ENCODE measurements around the gene IFT43. TPM values are rescaled to one million over a fixed set of nuclear protein-coding genes. Genes with fewer than 3 reads are reported as not detected.

The IFT43 gene
- total and polyA plus RNA-seq, 10 of the 15 experiments (the other 5 are each of a cell fraction or from before 2014, with no cell fraction given), result 8.2 to 24.8 (median 14.0) TPM

GRCh38 chr14:75983019-75983358 lies 2.6 kb upstream of the IFT43 start:
- BruUV-seq (replicated peaks), result no TSS peak
- H2AFZ ChIP-seq (ENCODE audit: control insufficient read depth, low read depth, low read length), result peak overlapping the region; percentile 83
- DNase-seq (ENCODE audit: low read depth, low spot score) (no peak), ATAC-seq (peak; percentile 1; the same call in 2 of the 3 replicates), FAIRE-seq (no peak)
- peak overlapping the region; percentile 46; the same call in 1 of the 2 replicates for H3K4me3 ChIP-seq
- no peak overlapping the region for H3K9ac ChIP-seq (ENCODE audit: control insufficient read depth, insufficient read depth, low read length)
- peaks cover 1% of the 10 kb centered on the region; the same call in 1 of the 2 replicates for H3K79me2 ChIP-seq (ENCODE audit: control insufficient read depth, insufficient read depth, low read length)
- ChIA-PET SMC1A (ENCODE audit: uncharacterized antibody, unreplicated experiment) (interaction anchor here (0.6 to 13.7 kb wide), 17 partner anchors 10 to 326 kb away, joined by 3 to 190 read pairs (median 4); no protein-coding TSS in a partner anchor), RAD21 (ENCODE audit: unreplicated experiment) (interaction anchor here (0.6 to 11.1 kb wide), 19 partner anchors 9 to 406 kb away, joined by 3 to 179 read pairs (median 4); partner anchors contain the start of genes ERG28 and TTLL5), CTCF (interaction anchor here (0.6 to 15.4 kb wide), 39 partner anchors 8 to 1367 kb away, joined by 3 to 390 read pairs (median 4); partner anchors contain the start of genes ERG28, FLVCR2 and TTLL5), POLR2A (interaction anchor here (0.6 to 1.5 kb wide), 2 partner anchors 76 to 213 kb away, joined by 4 to 8 read pairs; no protein-coding TSS in a partner anchor)
- no peaks in the 10 kb centered on the region for H4K20me1 ChIP-seq (ENCODE audit: control insufficient read depth, insufficient read depth)
- H3K27me3 ChIP-seq (replicated peaks in 1 of 2; ENCODE audit: control insufficient read depth in 2 of 2, insufficient read depth in 2 of 2, low read length in 1 of 2), result no peaks in the 10 kb centered on the region; a peak in 1 of 4 replicates
- no peaks in the 10 kb centered on the region for H3K9me3 ChIP-seq (replicated peaks; ENCODE audit: control insufficient read depth, insufficient read depth, low read length)
- 31% methylated on average over 7 of the region's 7 CpGs for WGBS (ENCODE audit: insufficient coverage, insufficient replicate concordance, low lambda C conversion rate, missing lambda C conversion rate)
- H3K4me2 ChIP-seq (ENCODE audit: control insufficient read depth, insufficient read depth), result peak overlapping the region; percentile 99
- TF ChIP-seq NR2F1 (conservative IDR thresholded peaks at IDR 0.05) (no peak), ETV6 (conservative IDR thresholded peaks at IDR 0.05 in 1 of 2, IDR thresholded peaks at IDR 0.05 in 1 of 2; ENCODE audit: borderline replicate concordance in 1 of 2, low read depth in 1 of 2) (no peak), RELB (IDR thresholded peaks at IDR 0.05; ENCODE audit: low read depth) (no peak), SPI1 (IDR thresholded peaks at IDR 0.05; ENCODE audit: borderline replicate concordance, insufficient read depth, low read depth, low read length) (no peak), BHLHE40 (IDR thresholded peaks at IDR 0.05; ENCODE audit: borderline replicate concordance in 1 of 2, low read depth in 2 of 2, low read length in 1 of 2) (no peak; a peak in 1 of 4 replicates), E2F8 (IDR thresholded peaks at IDR 0.05; ENCODE audit: low read depth, partially characterized antibody) (no peak), FOS (IDR thresholded peaks at IDR 0.05; ENCODE audit: borderline replicate concordance, extremely low read depth, insufficient read length) (no peak), CHD2 (IDR thresholded peaks at IDR 0.05; ENCODE audit: borderline replicate concordance, low read depth, low read length) (no peak), POLR2A (IDR thresholded peaks at IDR 0.05; ENCODE audit: low read depth, low read length) (no peak), NBN (IDR thresholded peaks at IDR 0.05) (no peak), SMAD1 (IDR thresholded peaks at IDR 0.05; ENCODE audit: low read depth, partially characterized antibody) (no peak), FOXK2 (IDR thresholded peaks at IDR 0.05) (no peak)
- TF ChIP-seq, protein P1, sequence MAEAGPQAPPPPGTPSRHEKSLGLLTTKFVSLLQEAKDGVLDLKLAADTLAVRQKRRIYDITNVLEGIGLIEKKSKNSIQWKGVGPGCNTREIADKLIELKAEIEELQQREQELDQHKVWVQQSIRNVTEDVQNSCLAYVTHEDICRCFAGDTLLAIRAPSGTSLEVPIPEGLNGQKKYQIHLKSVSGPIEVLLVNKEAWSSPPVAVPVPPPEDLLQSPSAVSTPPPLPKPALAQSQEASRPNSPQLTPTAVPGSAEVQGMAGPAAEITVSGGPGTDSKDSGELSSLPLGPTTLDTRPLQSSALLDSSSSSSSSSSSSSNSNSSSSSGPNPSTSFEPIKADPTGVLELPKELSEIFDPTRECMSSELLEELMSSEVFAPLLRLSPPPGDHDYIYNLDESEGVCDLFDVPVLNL (IDR thresholded peaks at IDR 0.05; ENCODE audit: low read depth, low read length), result no peak
- TF ChIP-seq, protein P2, sequence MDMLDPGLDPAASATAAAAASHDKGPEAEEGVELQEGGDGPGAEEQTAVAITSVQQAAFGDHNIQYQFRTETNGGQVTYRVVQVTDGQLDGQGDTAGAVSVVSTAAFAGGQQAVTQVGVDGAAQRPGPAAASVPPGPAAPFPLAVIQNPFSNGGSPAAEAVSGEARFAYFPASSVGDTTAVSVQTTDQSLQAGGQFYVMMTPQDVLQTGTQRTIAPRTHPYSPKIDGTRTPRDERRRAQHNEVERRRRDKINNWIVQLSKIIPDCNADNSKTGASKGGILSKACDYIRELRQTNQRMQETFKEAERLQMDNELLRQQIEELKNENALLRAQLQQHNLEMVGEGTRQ (IDR thresholded peaks at IDR 0.05; ENCODE audit: borderline replicate concordance, low read depth, low read length), result no peak
- no peak overlapping the region for H3K27ac ChIP-seq (ENCODE audit: control insufficient read depth, insufficient read depth)
- H3K36me3 ChIP-seq (ENCODE audit: control insufficient read depth in 2 of 2, insufficient read depth in 2 of 2, low read length in 1 of 2), result no peaks in the 10 kb centered on the region
- in situ Hi-C loops (cut with MboI), result loop anchor here (5.0 to 10.0 kb wide), 3 partner anchors 76 to 408 kb away; partner anchors contain the start of gene FLVCR2
- intact Hi-C loops (cut with micrococcal nuclease; ENCODE audit: unreplicated experiment), result loop anchor here (5.0 to 10.0 kb wide), 2 partner anchors 176 to 408 kb away; partner anchors contain the start of gene FLVCR2
- peaks cover 24% of the 10 kb centered on the region for H3K4me1 ChIP-seq (ENCODE audit: control insufficient read depth, insufficient read depth, low read length)
